ENCODE data around the gene GALC. TPM values are rescaled to one million over a fixed set of nuclear protein-coding genes. Genes with fewer than 3 reads are reported as not detected.

The GALC gene
- total RNA-seq, 2 experiments from 2014 or later: 15.6 to 17.0 TPM

Other genes with a start within 250 kb of the GALC start
- gene GPR65, start 12.0 kb upstream of the GALC start, total RNA-seq: 10 to 100 TPM; 21.9 to 22.9 TPM

Measured in activated CD8-positive, alpha-beta T cell treated with anti-CD3 and anti-CD28 coated beads, Interleukin-2, amount 10 ng/mL, durations not matched to agents 7 days and 5 days (primary cell).